Adipocyte (in vitro differentiated cells): ENCODE measurements around the gene RETREG1.
"Not testable (repeated sequence)": the region's sequence is repeated elsewhere in the genome, so short reads cannot be mapped to it uniquely, and the experiment has no call there.

ENCODE experiments used
- DNase-seq: peaks from one replicate; pipeline ENCODE4 v3.0.0-alpha.2; 2015; ENCODE audit warnings: low read depth
- H3K27me3 ChIP-seq: replicated peaks from 2 replicates; pipeline ENCODE4 v1.7.0; 2013; ENCODE audit warnings: mild to moderate bottlenecking, low read length, moderate library complexity; ENCODE audit not compliant: control insufficient read depth, insufficient read depth
- H3K36me3 ChIP-seq: 2 replicates; pipeline ENCODE4 v1.7.0; 2013; ENCODE audit warnings: low read length, mild to moderate bottlenecking, moderate library complexity; ENCODE audit not compliant: control insufficient read depth, insufficient read depth, severe bottlenecking
- H3K4me1 ChIP-seq: 2 replicates; pipeline ENCODE4 v1.7.0; 2013; ENCODE audit warnings: mild to moderate bottlenecking, low read length, moderate library complexity; ENCODE audit not compliant: control insufficient read depth, insufficient read depth
- H3K4me3 ChIP-seq: 2 replicates; pipeline ENCODE4 v1.7.0; 2013; ENCODE audit warnings: mild to moderate bottlenecking, low read length, moderate library complexity
- H3K9ac ChIP-seq: 2 replicates; pipeline ENCODE4 v1.7.0; 2013; ENCODE audit warnings: mild to moderate bottlenecking, low read length, moderate library complexity
- H3K9me3 ChIP-seq: 2 replicates; pipeline ENCODE4 v1.7.0; 2013; ENCODE audit warnings: mild to moderate bottlenecking, low read length, moderate library complexity; ENCODE audit not compliant: control insufficient read depth

Gene RETREG1

DNA sequence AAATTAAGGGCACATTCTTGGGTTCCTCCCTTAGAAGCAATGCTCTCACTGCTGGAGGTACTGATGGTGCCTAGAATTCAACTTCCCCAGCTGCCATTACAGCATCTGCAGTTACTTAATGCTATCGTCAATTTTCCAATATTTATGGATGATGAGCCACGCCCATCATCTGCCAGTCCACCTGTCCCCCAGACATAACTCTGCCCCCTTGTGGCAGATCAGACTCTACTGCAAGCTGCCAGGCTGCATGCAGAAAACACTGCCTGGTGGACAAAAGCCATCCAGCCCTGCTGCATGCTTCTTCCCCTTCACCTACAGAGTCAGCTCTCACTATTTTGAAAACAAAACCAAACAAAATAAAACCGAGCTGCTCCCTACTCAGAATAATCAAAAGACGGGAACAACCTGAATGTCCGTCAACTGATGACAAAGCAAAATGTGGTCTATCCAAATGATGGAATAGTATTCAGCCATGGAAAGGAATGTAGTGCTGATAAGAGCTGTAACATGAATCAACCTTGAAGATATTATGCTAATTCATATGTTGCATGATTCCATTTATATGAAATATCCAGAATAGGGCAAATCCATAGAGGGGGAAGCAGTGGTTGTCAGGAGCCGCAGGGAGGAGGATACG lies 66.4 kb downstream of the RETREG1 start:
- Histone ChIP-seq H3K4me3 (no peak overlapping the region), H3K27me3 (no peaks in the 10 kb centered on the region), H3K9ac (no peak overlapping the region), H3K9me3 (no peaks in the 10 kb centered on the region), H3K4me1 (peaks cover 32% of the 10 kb centered on the region), H3K36me3 (no peaks in the 10 kb centered on the region)
- DNase-seq = peak; percentile 40

DNA sequence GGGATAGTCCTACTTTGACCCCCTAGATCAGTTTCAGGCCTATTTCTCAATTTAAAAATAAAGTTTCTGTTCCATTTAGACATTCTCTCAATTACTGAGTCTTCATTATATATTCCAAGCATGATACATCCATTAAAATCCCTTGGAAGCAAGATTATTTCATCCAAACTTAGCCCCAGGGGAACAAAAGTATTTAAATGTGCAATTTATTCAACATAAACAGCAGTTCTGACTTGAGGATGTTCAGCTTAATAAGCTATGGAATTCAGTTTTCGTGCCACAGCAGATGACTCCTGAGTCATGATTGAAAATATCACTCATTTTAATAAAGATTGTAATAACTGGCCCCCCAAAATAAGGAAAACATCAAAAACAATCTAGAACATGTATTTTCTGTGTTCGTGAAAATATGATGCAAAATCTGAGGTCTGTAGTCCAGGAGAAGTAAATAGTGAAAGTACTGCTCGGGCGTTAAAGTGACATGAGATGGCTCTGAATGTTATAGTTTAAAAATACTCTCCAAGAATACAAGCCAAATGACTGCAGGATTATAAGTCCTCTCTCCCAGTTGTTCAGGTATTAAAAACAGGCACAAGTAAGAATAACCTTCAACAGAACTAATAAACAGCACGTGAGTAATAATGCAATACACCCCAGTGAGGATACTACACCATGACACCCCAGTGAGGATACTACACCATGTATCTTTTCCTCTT lies 67.1 kb downstream of the RETREG1 start:
- Histone ChIP-seq H3K36me3 (no peaks in the 10 kb centered on the region), H3K4me1 (peaks cover 38% of the 10 kb centered on the region), H3K9ac (peak overlapping the region; percentile 50), H3K4me3 (peak overlapping the region; percentile 31), H3K9me3 (no peaks in the 10 kb centered on the region), H3K27me3 (no peaks in the 10 kb centered on the region)
- peak; percentile 57 for DNase-seq

DNA sequence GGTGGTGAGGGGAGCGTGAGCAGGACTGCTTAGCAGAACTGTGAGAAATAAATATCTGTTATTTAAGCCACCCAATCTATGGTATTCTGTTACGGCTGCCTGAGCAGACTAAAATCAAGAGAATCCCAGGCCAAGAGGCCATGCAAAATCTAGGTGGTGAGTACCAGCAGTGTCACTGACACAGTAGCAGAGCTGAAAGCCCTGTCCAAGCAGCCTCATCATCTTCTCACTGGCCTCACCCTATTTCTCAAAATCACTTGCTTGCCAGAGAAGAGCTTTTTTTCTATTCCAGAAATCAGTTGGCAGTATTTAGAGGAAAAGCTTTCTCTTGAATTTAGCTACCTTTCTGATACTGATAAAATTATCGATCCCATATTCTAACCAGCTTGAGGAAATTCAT lies 68.0 kb downstream of the RETREG1 start:
- peaks cover 40% of the 10 kb centered on the region for H3K4me1 ChIP-seq
- H3K9me3 ChIP-seq = no peaks in the 10 kb centered on the region
- H3K9ac ChIP-seq = peak overlapping the region; percentile 50
- no peaks in the 10 kb centered on the region for H3K36me3 ChIP-seq
- no peak overlapping the region for H3K4me3 ChIP-seq
- DNase-seq = no peak
- H3K27me3 ChIP-seq = no peaks in the 10 kb centered on the region

DNA sequence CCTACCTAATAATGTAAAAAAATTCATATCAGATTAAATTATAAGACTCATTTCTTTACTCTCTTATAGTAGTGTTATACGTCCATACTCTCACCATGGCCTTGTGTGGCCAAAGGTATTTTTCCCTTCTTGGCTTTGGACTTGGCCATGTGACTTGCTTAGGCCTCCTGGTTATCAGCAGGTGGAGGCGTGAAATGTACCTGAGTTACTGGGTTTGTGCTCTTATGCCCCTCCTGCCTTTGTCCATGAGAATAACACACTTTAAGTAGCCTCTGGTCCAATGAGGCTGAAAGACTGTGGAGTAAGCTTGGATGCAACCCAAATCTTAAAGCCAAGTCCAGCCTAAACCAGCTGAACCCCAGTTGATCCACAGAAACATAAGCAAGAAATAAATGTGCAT lies 68.7 kb downstream of the RETREG1 start:
- DNase-seq = no peak
- Histone ChIP-seq H3K4me1 (peaks cover 41% of the 10 kb centered on the region), H3K9ac (no peak overlapping the region), H3K36me3 (no peaks in the 10 kb centered on the region), H3K9me3 (no peaks in the 10 kb centered on the region), H3K27me3 (no peaks in the 10 kb centered on the region), H3K4me3 (no peak overlapping the region)

DNA sequence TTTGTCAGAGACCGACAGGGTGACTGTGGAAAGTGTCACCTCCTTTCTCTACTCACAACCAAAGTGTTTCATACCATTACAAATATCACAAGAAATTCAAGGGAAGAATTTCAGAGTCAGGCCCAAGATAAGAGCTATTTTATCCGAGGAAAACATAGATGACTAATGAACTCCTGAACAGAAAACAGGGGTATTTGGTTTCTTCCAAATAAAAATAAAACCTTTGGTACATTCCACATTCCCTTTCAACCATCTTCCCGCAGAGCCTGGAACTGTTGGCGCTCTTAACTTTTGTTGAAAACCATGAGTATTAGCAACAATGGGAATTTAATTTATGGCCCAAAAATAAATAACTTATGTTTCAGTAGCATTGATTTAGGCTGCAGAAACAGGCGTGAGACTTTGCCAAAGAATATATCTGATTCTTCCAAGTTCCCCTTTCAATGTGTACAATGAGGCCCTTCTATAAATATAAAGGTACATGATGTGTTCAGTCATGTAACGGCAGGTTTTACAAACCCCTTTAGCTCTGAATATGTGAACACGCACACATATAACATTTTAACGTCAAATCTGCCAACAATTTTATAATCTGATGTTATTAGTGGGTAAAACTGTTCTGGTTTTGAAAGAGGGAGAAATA lies 69.5 kb downstream of the RETREG1 start:
- H3K36me3 ChIP-seq = no peaks in the 10 kb centered on the region
- no peak overlapping the region for H3K9ac ChIP-seq
- H3K4me3 ChIP-seq = no peak overlapping the region
- H3K27me3 ChIP-seq = no peaks in the 10 kb centered on the region
- no peak for DNase-seq
- peaks cover 43% of the 10 kb centered on the region for H3K4me1 ChIP-seq
- no peaks in the 10 kb centered on the region for H3K9me3 ChIP-seq

DNA sequence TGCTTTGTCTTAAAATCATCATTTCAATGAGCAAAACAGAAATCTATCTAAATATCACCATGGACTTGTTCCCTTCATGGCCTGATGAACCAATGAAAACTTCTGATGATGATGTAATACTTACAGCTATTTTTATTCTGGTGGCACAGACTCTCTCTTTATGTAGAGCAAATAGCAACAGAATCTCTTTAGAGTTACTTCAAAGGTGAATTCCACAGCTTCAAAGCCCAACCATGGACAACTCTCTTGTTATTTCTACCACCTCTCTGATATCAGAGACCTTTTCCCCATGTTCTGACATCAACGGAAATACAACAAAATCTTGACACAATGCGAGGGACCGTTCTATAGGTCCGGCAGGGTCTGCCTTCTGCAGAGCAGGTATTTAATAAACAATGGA lies 70.1 kb downstream of the RETREG1 start:
- Histone ChIP-seq H3K9me3 (no peaks in the 10 kb centered on the region), H3K9ac (no peak overlapping the region), H3K36me3 (no peaks in the 10 kb centered on the region), H3K27me3 (no peaks in the 10 kb centered on the region), H3K4me1 (peaks cover 43% of the 10 kb centered on the region), H3K4me3 (no peak overlapping the region)
- no peak for DNase-seq

DNA sequence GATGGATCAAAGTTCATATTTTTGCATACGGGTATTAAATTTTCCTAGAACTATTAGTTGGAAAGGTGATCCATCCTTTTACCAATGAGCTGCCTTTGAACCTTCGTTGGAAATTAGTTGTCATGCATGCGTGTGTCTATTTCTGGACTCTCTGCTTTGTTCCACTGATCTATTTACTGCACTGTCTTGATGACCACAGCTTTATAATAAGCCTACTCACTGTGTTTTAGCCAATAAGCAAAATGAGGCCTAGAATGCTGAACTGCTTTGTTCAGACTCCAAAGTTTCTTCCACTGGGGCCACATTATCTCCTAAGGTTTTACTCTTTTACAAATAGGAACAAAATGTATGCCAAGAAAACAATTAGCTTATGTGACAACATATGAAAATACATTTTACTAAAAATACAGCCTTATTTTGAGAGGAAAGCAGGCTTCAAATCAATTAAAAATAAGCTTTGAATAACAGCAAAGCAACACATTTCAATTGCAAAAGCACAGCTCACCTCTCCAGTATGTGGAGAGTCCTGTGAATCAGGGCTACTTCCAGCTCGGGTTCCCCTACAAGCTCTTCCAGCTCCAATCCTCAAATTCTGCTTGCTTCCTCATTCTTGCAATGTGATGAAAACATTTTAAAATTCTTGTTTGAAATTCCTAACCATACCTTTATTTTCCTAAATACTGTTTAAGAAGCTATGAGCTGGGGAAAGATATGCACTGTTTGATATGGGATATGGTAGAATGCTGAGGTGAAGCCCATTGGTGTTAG lies 72.0 kb downstream of the RETREG1 start:
- no peaks in the 10 kb centered on the region for H3K36me3 ChIP-seq
- H3K9ac ChIP-seq = peak overlapping the region; percentile 1
- no peaks in the 10 kb centered on the region for H3K9me3 ChIP-seq
- H3K4me1 ChIP-seq = peaks cover 49% of the 10 kb centered on the region
- H3K27me3 ChIP-seq = no peaks in the 10 kb centered on the region
- DNase-seq = peak; percentile 25
- H3K4me3 ChIP-seq = no peak overlapping the region

DNA sequence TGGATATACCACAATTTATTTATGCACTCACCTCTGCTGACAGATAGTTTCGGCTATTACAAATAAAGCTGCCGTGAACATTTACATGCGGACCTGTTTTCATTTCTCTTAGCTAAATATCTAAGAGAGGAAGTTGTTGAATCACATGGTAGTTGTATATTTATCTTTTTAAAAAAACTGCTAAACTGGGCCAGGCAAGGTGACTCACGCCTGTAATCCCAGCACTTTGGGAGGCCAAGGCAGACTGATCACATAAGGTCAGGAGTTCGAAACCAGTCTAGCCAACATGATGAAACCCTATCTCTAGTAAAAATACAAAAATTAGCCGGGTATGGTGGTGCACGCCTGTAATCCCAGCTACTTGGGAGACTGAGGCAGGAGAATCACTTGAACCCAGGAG lies 73.6 kb downstream of the RETREG1 start:
- not testable (repeated sequence) for H3K9me3 ChIP-seq, H3K4me3 ChIP-seq, H3K36me3 ChIP-seq, H3K27me3 ChIP-seq, H3K9ac ChIP-seq
- H3K4me1 ChIP-seq = peaks cover 43% of the 10 kb centered on the region
- peak; percentile 51 for DNase-seq

DNA sequence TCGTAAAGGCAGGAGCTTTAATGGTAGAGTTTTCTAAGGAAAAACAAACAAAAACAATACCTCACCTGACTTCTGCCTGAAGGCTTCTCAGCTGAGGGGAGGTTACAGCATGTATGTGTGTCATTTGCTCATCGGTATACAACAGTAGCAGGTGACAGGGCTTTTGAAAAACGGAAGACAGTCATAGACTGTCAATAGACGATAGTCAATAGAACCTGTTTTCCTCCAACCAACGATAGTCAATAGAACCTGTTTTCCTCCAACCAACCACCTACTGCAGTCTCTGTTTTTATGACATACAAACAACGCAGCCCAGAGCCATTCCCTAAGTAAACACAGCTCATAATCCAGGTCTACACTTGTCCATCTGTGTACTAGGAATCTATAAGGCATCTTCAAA lies 74.6 kb downstream of the RETREG1 start:
- no peak overlapping the region for H3K9ac ChIP-seq
- peaks cover 41% of the 10 kb centered on the region for H3K4me1 ChIP-seq

DNA sequence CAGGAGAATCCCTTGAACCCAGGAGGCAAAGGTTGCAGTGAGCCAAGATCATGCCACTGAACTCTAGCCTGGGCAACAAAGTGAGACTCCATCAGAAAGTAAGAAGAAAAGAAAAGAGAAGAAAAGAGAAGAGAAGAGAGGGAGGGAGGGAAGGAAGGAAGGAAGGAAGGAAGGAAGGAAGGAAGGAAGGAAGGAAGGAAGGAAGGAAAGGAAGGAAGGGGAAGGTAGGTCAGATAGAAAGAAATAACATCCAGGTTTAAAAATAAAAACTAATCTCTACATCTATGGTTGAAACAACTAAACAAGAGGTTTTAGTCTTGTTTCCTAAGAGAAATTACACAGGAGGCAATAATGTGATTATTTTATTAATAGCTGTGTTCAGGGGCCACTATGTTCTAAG lies 75.2 kb downstream of the RETREG1 start:
- H3K27me3 ChIP-seq, H3K9ac ChIP-seq, H3K9me3 ChIP-seq, DNase-seq, H3K4me3 ChIP-seq, H3K36me3 ChIP-seq: not testable (repeated sequence)
- H3K4me1 ChIP-seq = peaks cover 34% of the 10 kb centered on the region

More for the DNA sequence above, 74.6 kb downstream of the RETREG1 start:
- Histone ChIP-seq H3K4me3 (no peak overlapping the region), H3K36me3 (no peaks in the 10 kb centered on the region), H3K27me3 (no peaks in the 10 kb centered on the region), H3K9me3 (no peaks in the 10 kb centered on the region)
- DNase-seq = no peak

DNA sequence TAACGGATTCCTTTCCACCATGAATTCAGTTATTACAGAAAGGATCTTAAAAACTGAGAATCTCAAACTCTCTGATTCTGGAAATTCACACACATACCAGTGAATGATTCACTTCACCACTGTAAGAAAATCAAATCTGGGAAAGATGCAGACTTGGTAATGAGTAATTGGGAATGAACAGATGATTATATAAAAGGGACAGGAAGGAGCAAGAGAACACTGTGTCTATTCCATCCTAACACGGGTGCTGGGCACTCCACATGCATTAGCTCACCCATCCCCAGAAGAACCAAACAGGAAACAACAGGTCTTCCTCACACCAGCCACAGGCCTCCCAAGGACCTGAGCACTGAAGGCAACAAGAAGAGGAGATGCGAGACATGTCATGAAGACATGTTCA lies 76.4 kb downstream of the RETREG1 start:
- Histone ChIP-seq H3K27me3 (no peaks in the 10 kb centered on the region), H3K36me3 (no peaks in the 10 kb centered on the region), H3K9ac (peak overlapping the region; percentile 52), H3K4me1 (peaks cover 32% of the 10 kb centered on the region), H3K9me3 (no peaks in the 10 kb centered on the region), H3K4me3 (no peak overlapping the region)
- peak; percentile 52 for DNase-seq
